A204.1 (cell line): ENCODE data around the gene MED8.
"Not testable (repeated sequence)": the region's sequence is repeated elsewhere in the genome, so short reads cannot be mapped to it uniquely, and the experiment has no call there.

Experiments
- FAIRE-seq: peaks from 2 replicates; lab custom pipeline; 2012; peaks lifted over from hg19 to GRCh38; lab: Jason Lieb, UNC

MED8 gene

DNA sequence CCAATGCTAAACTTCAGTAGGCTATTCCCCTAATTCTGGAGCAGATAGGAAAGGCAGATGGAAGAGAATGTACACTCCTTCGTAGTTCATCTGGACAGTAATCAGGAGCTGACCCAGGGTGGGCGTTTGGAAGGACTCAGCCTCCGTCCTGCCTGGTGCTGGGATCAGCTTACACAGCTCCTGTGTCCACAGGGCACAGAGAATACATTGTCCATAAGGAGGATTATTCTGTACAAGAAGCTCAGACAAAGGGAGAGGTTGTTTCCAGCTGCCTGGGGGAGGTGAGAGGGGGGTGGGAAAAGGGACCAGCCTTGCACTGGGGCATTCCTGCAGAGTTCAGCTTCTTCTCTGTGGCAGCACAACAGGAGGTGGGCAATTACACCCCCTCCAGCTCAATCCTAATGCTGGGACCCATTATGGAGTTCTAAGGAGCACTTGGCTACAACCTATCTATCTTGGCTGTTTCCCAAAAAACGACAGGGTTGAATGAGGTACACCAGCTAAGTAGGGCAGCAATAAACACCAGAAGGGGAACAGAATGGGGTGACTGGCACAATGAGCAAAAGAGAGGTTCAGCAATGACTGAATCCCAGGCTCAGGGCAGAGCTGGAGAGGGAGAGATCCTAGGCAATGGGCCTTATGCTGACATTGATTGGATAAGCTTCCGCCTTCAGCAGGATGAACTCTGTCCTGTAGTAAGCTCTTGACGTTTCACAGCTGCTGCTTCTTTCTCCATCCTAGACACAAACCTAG lies 7.4 kb downstream of the MED8 start:
- FAIRE-seq = no peak

- no peak for FAIRE-seq
Measured at GRCh38 chr1:43381612-43382011, 8.0 kb downstream of the MED8 start.

GRCh38 chr1:43379476-43379875 lies 10.1 kb downstream of the MED8 start:
- FAIRE-seq = no peak

- FAIRE-seq = no peak
Measured at GRCh38 chr1:43377831-43378230, 11.8 kb downstream of the MED8 start.

DNA sequence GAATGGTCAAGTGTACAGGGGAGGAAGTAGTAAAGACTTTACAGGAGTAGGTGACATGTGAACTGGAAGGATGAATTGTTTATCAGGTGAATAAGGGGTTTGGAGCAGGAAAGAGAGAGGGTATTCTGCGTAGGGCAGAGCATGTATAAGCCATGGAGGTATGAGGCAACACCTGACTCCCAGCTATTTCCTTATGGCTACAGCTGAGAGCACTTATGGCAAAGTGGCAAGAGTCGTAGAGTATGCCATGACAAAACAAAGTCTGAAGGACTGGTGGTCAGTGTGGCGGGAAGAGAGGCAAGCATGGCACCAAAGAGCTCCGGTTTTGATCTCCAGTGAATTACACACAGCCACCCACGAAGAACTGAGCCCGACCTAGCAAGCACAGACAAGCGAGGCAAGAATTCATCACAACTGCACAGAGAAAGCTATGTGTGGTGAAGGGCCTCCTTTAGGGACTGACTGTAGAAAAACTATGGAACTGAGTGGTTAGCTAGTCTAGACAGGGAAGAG lies 12.8 kb downstream of the MED8 start:
- FAIRE-seq = no peak

GRCh38 chr1:43373066-43373940 lies 16.3 kb downstream of the MED8 start:
- no peak for FAIRE-seq

DNA sequence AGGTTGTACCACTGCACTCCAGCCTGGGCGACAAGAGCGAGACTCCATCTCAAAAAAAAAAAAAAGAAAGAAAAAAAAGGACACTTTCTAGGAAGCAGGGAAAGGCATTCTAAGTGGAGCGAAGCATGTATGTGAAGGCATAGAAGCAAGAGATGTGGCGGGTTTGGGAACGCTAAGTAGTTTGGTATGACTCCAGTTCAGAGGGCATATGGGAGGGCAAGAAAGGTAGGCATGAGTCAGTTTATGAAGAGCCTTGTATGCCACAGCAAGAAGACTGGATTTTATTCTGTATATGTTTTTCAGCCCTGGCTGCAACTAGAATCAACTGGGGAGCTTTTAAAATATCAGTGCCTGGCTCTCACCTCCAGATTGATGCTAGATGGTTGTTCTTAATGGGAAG lies 17.4 kb downstream of the MED8 start:
- FAIRE-seq = no peak

DNA sequence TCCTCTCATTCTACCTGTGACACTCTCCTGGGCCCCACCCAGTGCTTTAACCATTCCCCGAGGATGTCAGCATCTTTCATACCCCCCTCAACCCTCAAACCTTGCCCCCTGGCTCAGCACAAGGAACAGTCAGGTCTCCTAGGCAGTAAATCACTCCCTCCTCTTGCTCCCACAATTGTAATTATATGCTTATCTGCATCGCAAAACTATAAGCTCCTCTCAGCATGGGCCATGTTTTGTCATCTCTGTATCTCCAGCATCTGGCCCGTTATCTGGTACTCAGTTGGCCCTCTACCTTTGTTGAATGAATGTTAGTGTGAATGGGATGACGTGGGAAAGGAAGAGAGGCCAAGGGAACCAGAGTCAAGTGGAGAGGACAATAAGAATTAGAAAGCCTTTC lies 19.0 kb downstream of the MED8 start:
- FAIRE-seq = no peak

DNA sequence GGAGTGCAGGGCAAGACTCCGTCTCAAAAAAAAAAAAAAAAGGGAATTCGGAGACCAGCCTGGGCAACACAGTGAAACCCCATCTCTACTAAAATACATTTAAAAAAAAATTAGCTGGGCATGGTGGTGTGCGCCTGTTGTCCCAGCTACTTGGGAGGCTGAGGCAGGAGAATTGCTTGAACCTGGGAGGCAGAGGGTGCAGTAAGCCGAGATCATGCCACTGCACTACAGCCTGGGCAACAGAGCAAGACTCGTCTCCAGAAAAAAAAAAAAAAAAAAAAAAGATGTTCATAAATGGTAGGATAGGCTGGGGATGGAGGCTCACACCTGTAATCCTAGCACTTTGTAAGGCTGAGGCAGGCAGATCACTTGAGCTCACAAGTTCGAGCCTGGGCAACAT lies 19.8 kb downstream of the MED8 start:
- FAIRE-seq = not testable (repeated sequence)

DNA sequence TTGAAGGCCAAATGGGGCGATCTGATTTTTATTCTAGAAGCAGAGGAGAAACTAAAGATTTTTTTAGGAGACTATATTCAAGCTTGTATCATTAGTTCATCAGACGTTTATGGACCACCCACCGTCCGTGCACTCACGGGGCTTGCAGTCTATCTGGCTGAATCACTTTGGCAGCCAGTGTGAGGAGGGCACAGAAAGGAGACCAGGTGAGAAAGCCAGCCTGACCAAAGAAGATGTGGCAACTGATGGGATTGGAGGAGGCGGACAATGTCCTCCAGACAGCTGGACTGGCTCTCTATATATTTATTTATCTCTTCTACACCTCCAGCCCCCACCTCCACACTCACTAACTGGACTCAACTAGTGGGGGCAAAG lies 21.0 kb downstream of the MED8 start:
- no peak for FAIRE-seq

- FAIRE-seq = no peak
Measured at GRCh38 chr1:43367904-43368645, 21.5 kb downstream of the MED8 start, which contains the start of gene ELOVL1. ELOVL1 (minus strand) TSS chr1:43368011; CDS start chr1:43365609, 2,402 bp downstream.

GRCh38 chr1:43367026-43367903 lies 22.3 kb downstream of the MED8 start:
- FAIRE-seq = no peak

DNA sequence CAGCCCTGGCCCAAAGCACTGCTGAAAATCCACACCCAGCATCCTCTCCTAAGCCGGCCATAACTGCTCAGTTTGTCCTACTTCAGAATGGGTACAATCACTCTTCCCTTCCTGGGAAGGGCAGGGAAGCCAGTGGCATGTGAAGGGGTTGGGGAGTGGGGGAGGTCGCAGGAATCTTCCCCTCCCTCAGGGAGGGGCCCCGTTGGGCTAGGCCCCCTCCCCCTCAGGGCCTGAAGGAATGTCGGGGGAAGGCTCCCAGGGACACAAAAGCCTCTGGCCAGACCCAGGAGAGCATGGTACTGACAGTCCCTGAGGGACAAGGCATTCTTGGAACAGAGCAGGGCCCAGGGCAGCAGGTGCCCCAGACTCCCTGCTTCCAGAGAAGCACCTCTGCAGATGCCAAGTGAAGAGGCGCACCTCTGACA lies 23.0 kb downstream of the MED8 start:
- FAIRE-seq = no peak

DNA sequence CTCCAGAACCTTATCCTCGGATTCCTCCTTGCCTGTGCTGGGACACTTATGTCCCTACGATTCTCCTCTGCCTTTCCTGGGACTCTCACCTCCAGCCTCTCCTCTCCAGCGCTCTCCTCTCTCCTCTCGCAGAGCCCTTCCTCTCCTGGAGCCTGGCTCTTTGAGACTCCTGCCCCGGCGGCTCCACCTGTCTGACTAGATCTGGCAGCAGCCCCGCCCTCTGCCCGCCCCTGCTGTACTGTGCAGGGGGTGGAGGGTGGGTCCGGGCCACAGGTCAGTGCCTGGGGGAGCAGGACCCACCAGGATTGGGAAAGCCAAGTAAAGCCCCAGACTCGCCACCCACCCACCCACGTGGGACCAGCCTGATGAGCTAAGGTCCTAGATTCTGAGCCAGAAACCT lies 23.4 kb downstream of the MED8 start:
- no peak for FAIRE-seq

- no peak for FAIRE-seq
Measured at GRCh38 chr1:43365678-43366077, 23.9 kb downstream of the MED8 start.

GRCh38 chr1:43363935-43364525 lies 25.6 kb downstream of the MED8 start:
- no peak for FAIRE-seq

- no peak for FAIRE-seq
Measured at GRCh38 chr1:43363283-43363934, 26.2 kb downstream of the MED8 start.

- no peak for FAIRE-seq
Measured at GRCh38 chr1:43360616-43361015, 29.0 kb downstream of the MED8 start.

DNA sequence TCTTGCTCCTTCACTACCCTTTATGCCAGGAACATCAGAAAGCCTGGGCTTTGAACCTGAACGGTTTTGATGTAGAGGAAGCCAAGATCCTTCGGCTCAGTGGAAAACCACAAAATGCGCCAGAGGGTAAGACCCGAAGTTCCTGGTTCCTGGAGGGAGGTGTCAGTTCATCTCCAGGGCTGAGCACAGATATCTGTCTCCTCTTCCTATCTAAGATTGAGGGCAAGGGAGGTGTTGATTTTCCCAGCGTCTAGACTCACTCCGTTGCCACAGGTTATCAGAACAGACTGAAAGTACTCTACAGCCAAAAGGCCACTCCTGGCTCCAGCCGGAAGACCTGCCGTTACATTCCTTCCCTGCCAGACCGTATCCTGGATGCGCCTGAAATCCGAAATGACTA lies 29.9 kb downstream of the MED8 start:
- FAIRE-seq = no peak
